Measurements from ENCODE around the gene POLA1.
"Not testable (repeated sequence)": the region's sequence is repeated elsewhere in the genome, so short reads cannot be mapped to it uniquely, and the experiment has no call there.

The POLA1 gene

GRCh38 chrX:24796204-24796603 lies 102.5 kb downstream of the POLA1 start:
- no peak for DNase-seq (ENCODE audit: low spot score)

GRCh38 chrX:24799078-24799477 lies 105.4 kb downstream of the POLA1 start:
- DNase-seq (ENCODE audit: low spot score), result peak; percentile 23

- peak; percentile 58 for DNase-seq (ENCODE audit: low spot score)
Measured at GRCh38 chrX:24799565-24799964, 105.8 kb downstream of the POLA1 start.

- peak; percentile 28 for DNase-seq (ENCODE audit: low spot score)
Measured at GRCh38 chrX:24805201-24805600, 111.5 kb downstream of the POLA1 start.

GRCh38 chrX:24819807-24820206 lies 126.1 kb downstream of the POLA1 start:
- not testable (repeated sequence) for DNase-seq (ENCODE audit: low spot score)

- no peak for DNase-seq (ENCODE audit: low spot score)
Measured at GRCh38 chrX:24828147-24828546, 134.4 kb downstream of the POLA1 start.

- no peak for DNase-seq (ENCODE audit: low spot score)
Measured at GRCh38 chrX:24828600-24828999, 134.9 kb downstream of the POLA1 start.

- DNase-seq (ENCODE audit: low spot score), result no peak
Measured at GRCh38 chrX:24833695-24834094, 140.0 kb downstream of the POLA1 start.

GRCh38 chrX:24837966-24838365 lies 144.2 kb downstream of the POLA1 start:
- no peak for DNase-seq (ENCODE audit: low spot score)

GRCh38 chrX:24838629-24839028 lies 144.9 kb downstream of the POLA1 start:
- no peak for DNase-seq (ENCODE audit: low spot score)

GRCh38 chrX:24839331-24839730 lies 145.6 kb downstream of the POLA1 start:
- no peak for DNase-seq (ENCODE audit: low spot score)

GRCh38 chrX:24842486-24842885 lies 148.8 kb downstream of the POLA1 start:
- no peak for DNase-seq (ENCODE audit: low spot score)

- DNase-seq (ENCODE audit: low spot score), result no peak
Measured at GRCh38 chrX:24846550-24847150, 152.9 kb downstream of the POLA1 start.

- DNase-seq (ENCODE audit: low spot score), result no peak
Measured at GRCh38 chrX:24851289-24851688, 157.6 kb downstream of the POLA1 start.

GRCh38 chrX:24851780-24852179 lies 158.1 kb downstream of the POLA1 start:
- DNase-seq (ENCODE audit: low spot score), result no peak

GRCh38 chrX:24858004-24858746 lies 164.5 kb downstream of the POLA1 start:
- no peak for DNase-seq (ENCODE audit: low spot score)

- DNase-seq (ENCODE audit: low spot score), result no peak
Measured at GRCh38 chrX:24859211-24859841, 165.6 kb downstream of the POLA1 start.

- no peak for DNase-seq (ENCODE audit: low spot score)
Measured at GRCh38 chrX:24860140-24860539, 166.4 kb downstream of the POLA1 start.

GRCh38 chrX:24862343-24862742 lies 168.6 kb downstream of the POLA1 start:
- DNase-seq (ENCODE audit: low spot score), result no peak

GRCh38 chrX:24863779-24864178 lies 170.1 kb downstream of the POLA1 start:
- DNase-seq (ENCODE audit: low spot score), result not testable (repeated sequence)

GRCh38 chrX:24870143-24870542 lies 176.4 kb downstream of the POLA1 start:
- no peak for DNase-seq (ENCODE audit: low spot score)

- no peak for DNase-seq (ENCODE audit: low spot score)
Measured at GRCh38 chrX:24874604-24875247, 181.0 kb downstream of the POLA1 start.
